ENCODE measurements around the gene IDE. TPM values are rescaled to one million over a fixed set of nuclear protein-coding genes. Genes with fewer than 3 reads are reported as not detected.
A peak's percentile ranks its signal among the peaks of the same experiment; 100 is the strongest.
"Not testable (repeated sequence)": the region's sequence is repeated elsewhere in the genome, so short reads cannot be mapped to it uniquely, and the experiment has no call there.

The IDE gene
- total RNA-seq, 1 donor from 2014 or later, result 47.6 TPM

DNA sequence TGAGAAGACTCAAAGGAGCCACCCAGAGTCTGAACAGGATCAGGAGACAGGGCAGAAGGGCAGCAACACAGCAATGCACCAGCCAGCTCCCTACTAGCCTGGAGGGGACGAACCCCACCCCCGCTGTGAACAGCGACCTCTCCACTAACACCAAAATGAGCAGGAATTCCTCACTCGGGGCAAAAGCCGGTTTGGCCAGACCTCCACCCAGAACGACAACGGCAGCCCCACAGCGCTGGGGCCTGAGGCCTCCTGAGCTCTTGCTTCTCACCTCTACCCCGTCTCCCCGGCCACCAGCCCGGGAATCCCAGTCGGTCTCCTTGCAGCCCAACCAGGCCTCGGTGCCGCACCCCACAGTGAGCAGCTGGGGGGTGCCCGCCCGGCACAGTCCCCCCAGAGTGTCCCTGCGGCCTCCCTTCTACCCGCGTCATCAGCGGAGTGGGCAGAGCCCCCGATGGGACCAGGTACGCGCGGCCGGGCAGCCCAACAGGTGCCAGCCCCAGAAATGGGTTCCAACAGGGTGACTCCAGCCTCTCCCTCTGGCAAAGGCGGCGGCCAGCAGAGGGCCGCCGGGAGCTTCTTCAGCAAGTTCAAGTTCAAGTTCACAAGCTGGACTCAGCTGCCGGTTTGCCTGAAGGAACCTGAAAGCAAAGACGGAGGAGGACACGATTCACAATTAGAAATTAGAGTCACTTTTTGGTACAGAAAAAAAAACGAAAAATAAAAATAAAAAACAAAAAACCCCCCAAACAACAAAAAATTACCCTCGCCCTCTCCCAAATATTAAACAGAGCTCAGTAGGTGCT, 153.9 kb downstream of the IDE start:
- peak; percentile 22 for DNase-seq (ENCODE audit: low spot score)

DNA sequence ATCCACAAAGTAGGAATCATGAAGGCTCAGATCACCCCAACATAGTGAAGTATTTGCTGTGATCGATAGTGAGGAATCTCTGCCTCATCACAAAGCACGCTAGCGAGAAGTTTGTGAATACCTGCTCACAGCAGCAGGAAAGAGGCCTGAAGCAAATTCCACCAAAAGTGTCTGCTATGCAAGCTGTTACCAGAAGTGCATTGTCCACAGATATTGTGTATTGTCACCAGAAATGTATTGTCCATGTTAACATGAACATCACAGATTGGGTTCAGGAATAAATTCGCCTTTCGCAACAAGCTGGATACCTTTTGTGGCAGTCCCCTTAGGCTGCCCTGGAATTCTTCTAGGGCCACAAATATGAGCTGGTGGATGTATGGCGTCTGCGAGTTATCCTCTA, 155.0 kb downstream of the IDE start:
- no peak for DNase-seq (ENCODE audit: low spot score)

DNA sequence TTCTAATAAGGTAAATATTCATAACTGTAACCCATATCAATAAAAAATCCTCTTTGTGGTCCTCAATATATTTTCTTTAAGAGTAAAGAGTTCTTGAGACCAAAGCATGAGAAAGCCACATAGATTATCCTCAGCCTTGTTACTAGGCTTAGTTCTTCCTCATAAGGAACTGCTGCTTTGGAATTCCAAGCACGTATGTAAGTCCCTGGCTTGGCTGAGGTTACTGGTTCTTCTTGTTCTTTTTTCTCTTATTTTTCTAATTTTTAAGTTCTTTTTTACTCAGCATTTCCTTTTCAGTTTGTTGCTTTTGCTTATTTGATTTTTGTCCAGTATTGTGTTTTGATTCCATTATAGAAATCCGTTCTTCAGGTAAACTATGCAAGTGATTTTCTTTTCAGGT, 155.7 kb downstream of the IDE start:
- DNase-seq (ENCODE audit: low spot score), result no peak

DNA sequence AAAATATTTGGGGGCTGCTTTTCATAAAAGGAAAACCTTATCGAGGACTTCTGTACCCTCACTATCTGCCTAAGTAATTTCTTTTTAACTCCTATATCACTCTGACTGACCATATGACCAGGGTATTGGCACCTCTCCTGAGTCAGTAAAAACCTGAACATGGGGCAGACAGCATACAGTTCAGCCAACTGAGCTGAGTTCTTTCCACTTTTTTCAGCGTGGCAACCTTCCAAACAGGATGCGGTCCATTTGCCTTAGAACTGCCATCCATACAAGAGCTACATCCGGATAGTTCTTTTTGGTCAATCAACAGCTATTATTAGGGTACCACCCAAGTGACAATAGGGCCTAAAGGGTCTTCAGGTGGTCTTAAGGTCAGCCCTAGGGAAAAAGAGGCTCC, 160.4 kb downstream of the IDE start:
- DNase-seq (ENCODE audit: low spot score), result no peak

DNA sequence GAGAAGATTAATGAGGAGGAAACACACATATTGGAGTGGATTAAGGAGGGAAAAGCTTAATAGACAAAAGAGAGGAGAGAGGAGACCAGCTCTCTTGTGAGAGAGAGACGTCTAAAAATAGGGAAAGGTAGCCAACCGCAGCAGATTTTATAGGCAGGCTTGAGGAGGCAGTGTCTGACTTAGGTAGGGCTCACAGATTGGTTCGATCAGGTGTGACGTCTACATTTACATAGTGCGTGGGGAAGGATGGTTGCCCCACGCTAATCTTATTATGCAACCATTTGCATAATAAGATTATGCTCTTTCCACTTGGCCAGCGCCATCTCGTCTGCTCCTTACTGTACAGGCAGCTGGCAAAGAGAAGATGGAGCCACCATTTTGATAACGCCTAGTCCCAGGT, 160.9 kb downstream of the IDE start:
- DNase-seq (ENCODE audit: low spot score), result no peak

DNA sequence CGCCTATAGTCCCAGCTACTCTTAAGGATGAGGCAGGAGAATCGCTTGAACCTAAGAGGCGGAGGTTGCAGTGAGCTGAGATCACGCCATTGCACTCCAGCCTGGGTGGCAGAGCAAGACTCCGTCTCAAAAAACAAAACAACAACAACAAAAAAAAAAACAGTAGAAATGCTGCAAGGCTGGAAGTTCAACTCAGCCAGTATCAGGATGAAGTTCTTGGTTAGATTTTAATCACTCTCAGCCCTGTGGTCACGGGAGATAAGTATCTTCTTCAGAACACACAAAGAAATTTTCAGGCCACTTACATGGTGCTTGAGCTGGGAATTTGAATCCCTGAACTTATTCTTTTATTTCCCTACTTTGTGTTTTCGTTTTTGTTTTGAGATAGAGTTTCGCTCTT, 162.5 kb downstream of the IDE start:
- DNase-seq (ENCODE audit: low spot score), result no peak

DNA sequence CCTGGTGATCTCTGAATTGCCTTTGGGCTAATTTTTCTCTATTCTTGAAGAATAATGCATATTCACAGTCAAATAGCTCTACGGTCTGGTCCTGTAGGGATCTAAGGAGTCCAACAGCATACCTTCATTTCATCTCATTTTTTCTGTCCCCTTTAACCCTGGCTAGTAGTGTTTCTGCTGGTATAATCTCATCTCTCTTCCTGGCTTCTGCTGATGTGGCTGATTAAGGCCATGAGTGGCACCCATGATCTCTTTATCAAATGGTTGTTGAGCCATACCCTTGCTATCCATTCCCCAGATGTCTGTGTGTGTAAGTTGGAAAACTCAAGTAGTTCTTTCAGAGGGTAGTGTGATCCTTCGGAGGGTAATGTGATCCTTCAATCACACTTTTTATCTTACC, 163.4 kb downstream of the IDE start:
- DNase-seq (ENCODE audit: low spot score), result no peak

DNA sequence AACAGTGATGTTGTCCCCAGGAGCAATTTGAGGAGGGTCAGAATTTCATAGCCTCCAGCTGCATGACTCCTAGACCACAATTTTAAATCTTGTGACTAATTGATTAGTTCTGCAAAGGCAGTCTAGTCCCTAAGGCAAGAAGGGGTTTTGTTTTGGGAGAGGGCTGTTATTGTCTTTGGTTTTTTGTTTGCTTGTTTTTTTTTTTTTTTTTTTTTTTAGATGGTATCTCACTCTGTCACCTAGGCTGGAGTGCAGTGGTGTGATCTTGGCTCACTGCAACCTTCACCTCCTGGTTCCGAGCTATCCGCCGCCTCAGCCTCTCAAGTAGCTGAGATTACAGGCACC, 165.9 kb downstream of the IDE start:
- no peak for DNase-seq (ENCODE audit: low spot score)

DNA sequence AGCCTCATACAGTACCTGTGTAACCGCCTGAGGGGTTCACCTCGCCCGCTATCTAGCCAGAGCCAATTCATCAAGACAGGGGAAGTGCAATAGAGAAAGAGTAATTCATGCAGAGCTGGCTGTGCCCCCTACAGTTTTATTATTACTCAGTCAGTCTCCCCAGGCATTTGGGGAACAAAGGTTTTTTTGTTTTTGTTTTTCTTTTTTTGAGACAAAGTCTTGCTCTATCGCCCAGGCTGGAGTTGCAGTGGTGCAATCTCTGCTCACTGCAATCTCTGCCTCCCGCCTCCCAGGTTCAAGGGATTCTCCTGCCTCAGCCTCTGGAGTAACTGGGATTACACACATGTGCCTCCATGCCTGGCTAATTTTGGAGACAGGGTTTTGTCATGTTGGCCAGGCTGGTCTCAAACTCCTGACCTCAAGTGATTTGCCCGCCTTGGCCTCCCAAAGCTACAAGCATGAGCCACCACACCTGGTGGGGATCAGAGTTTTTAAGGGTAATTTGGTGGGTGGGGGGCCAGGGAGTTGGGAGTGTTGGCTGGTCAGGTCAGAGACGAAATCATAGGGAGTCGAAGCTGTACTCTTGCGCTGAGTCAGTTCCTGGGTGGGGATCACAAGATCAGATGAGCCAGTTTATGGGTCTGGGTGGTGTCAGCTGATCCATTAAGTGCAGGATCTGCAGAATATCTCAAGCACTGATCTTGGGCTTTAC, 166.4 kb downstream of the IDE start:
- DNase-seq (ENCODE audit: low spot score), result no peak

DNA sequence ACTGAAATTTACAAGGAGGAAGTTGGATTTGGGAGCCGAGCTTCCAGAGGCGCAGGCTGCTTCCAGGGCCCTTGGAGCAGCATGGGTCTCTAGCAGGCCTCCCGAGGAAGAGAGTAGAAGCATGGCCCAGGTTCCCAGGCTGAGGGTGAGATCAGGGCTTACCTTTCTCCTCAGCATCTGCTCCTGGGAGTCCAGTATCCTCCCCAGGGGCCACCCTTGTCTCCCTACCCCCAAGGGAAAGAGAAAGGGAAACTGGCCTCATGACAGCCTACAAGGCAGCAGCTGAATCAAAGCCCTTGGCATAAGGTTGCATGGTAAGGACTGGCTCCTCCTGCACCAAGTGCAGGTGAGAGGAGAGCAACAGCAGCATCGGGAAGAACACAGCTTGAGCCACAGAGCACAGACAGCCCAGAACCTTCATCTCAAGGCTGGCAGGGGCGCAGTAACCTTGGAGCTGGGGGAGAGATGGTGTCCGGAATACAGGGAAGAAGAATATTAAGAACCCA, 168.4 kb downstream of the IDE start:
- no peak for DNase-seq (ENCODE audit: low spot score)

DNA sequence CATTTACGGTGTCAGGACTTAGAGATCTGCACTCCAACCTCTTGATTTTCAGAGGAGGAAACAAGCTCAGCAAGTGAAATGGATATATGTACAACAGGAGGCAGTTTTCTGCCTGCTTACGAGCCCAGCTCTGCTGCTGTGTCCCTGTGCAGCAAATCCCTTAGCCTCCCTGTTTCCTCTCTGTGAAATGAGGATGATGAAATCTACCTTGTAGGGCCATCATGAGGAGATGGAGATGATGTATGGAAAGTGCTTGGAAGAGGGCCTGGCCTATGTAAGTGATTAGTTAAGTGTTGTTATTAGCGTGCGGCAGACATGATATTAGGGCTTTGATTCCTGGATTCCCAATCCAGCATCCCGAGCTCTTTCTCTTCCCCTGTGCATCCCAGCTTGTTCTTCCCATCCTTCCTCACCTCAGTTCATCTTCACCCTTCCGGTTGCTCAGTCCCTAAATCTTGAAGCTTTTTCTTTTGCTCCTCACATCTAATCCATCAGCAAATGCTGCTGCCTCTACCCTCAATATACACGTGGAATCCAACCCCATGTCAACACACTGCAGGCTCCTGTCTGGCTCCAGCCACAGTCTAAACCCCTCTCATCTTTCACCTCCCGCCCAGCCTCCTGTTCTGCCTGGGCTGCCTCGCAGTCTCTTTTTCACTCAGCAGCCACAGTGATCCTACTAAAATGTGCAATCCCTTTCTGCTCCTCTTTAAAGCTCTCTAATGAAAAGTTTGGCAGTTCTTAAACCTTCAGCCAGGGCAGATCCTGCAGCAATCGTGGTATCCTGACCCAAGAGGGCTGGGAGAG, 169.1 kb downstream of the IDE start:
- no peak for DNase-seq (ENCODE audit: low spot score)

DNA sequence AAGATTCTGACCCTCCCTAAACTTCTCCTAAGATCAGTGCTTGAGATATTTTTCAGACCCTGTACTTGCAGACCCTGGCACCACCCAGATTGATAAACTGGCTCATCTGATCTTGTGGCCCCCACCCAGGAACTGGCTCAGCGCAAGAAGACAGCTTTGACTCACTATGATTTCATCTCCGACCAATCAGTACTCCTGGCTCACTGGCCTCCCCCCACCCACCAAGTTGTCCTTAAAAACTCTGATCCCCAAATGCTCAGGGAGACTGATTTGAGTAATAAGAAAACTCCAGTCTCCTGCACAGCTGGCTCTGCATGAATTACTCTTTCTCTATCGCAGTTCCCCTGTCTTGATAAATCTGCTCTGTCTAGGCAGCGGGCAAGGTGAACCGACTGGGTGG, 171.7 kb downstream of the IDE start:
- DNase-seq (ENCODE audit: low spot score), result not testable (repeated sequence)

Other genes with a start within 250 kb of the IDE start
- gene KIF11, start 19.0 kb upstream of the IDE start, total RNA-seq, result 1.8 TPM
- 69.2 TPM for gene HHEX, start 115.9 kb upstream of the IDE start, total RNA-seq